DND-41 (cell line): ENCODE measurements around the gene HMGB2.

Experiments used
- EZH2 ChIP-seq: IDR thresholded peaks from 3 replicates; pipeline ENCODE4 v1.6.1; 2012; ENCODE audit warnings: borderline replicate concordance, low read depth, mild to moderate bottlenecking, moderate library complexity, low read length, inconsistent platforms; ENCODE audit not compliant: severe bottlenecking
- TF ChIP-seq, protein P1 (sequence below): IDR thresholded peaks from 2 replicates; pipeline ENCODE4 v1.5.1; 2012; ENCODE audit warnings: borderline replicate concordance, low read length, moderate library complexity, mild to moderate bottlenecking; ENCODE audit not compliant: poor library complexity, severe bottlenecking; ENCODE audit errors: extremely low read depth

DNA sequence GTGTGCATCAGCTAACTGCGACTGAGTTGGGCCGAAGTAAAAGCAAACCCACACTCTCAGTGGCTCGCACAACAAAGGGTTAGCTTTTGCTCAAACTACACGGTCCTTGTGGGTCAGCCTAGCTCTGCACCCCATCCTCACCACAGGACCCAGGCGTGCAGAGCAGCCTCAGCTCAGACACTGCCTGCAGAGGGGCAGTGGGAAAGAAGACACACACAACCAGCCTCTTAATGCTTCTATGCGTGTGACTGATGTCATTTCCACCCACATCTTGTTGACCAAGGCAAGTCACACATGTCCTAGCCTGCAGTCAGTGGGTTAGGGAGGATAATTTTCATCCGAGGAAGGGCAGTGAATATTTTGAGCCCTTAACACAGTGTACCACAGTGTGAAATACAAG is 40.5 kb downstream of the HMGB2 start:
- TF ChIP-seq, protein P1, sequence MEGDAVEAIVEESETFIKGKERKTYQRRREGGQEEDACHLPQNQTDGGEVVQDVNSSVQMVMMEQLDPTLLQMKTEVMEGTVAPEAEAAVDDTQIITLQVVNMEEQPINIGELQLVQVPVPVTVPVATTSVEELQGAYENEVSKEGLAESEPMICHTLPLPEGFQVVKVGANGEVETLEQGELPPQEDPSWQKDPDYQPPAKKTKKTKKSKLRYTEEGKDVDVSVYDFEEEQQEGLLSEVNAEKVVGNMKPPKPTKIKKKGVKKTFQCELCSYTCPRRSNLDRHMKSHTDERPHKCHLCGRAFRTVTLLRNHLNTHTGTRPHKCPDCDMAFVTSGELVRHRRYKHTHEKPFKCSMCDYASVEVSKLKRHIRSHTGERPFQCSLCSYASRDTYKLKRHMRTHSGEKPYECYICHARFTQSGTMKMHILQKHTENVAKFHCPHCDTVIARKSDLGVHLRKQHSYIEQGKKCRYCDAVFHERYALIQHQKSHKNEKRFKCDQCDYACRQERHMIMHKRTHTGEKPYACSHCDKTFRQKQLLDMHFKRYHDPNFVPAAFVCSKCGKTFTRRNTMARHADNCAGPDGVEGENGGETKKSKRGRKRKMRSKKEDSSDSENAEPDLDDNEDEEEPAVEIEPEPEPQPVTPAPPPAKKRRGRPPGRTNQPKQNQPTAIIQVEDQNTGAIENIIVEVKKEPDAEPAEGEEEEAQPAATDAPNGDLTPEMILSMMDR: no peak
- TF ChIP-seq EZH2: no peak
